ENCODE measurements around the gene ETNPPL.

The ETNPPL gene

DNA sequence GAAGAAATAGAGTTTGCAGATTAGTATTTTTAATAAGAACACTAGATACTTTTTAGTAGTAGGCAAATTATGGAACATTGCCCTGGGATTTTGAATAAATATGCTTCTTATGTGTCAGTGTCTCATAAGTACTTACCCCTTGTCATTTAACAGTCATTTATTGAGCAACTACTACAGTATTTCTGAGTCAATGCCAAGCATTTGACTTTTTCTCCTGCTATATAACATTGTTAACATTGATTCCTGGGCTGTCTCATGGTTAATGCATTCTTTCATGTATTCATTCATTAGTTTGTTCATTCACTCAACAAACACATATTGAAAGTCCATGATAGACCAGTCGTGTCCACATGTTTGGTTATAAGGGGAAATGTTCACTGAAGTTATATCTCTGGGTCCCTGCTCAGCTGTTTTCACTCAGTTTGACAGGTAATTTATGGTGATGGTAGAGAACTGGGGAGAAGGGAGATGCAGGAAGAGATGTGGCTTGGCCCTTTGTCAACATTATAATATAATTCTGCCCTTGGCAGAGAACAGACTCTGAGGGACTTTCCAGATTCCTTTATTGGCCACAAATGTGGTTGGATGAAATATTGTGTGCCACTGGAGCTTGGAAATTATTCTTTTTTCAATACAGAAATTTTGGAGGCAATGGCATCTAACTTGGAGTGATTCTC lies 62.6 kb downstream of the ETNPPL start:
- no peak for TF ChIP-seq CTCF (conservative IDR thresholded peaks at IDR 0.05)
- no peak overlapping the region for H3K27ac ChIP-seq

- no peak overlapping the region for H3K27ac ChIP-seq
- no peak for TF ChIP-seq ZFX (IDR thresholded peaks at IDR 0.05)
- TF ChIP-seq CTCF (conservative IDR thresholded peaks at IDR 0.05) = no peak
Measured at GRCh38 chr4:108696160-108696559, 66.7 kb downstream of the ETNPPL start.

DNA sequence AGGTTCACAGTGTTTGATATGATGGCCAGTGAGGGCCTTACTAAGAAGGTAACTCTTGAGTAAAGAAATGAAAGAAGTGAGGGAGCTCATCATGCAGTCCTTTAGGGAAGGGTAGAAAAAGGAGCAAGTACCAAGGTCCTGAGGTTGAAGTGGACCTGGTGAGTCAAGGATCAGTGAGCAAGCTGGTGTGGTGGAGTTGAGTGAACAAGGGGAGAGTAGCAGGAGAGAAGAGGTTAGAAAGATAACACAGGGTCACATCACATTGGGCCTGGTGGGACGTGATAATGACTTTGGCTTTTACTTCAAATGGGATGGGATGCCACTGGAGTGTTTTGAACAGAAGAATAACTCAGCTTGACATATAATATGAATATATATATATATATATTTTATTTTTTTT lies 67.8 kb downstream of the ETNPPL start:
- no peak overlapping the region for H3K27ac ChIP-seq
- TF ChIP-seq CTCF (conservative IDR thresholded peaks at IDR 0.05) = no peak
- no peak for TF ChIP-seq ZFX (IDR thresholded peaks at IDR 0.05)

- TF ChIP-seq ZFX (IDR thresholded peaks at IDR 0.05) = no peak
- TF ChIP-seq CTCF (conservative IDR thresholded peaks at IDR 0.05) = no peak
- H3K27ac ChIP-seq = no peak overlapping the region
Measured at GRCh38 chr4:108694423-108694822, 68.4 kb downstream of the ETNPPL start.

DNA sequence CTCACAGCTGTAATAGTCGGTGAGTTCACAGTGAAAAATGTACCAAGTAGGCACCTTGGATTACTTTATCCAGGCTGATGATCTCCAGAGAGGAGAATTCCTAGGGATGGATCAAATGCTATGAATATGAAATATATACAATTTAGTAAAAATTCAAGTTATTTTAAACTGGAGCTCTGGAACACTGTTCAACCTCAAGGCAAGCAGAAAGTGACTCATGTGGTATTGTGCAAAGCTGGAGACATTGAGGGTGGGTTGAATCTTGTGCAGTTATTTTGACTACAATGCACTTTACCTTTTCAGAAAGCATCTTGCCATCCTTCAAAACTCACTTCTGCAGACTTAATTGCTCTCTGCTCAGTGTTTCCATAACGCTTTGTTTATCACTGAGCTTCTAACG lies 69.0 kb downstream of the ETNPPL start:
- H3K27ac ChIP-seq = no peak overlapping the region
- TF ChIP-seq CTCF (conservative IDR thresholded peaks at IDR 0.05) (no peak), ZFX (IDR thresholded peaks at IDR 0.05) (no peak)

DNA sequence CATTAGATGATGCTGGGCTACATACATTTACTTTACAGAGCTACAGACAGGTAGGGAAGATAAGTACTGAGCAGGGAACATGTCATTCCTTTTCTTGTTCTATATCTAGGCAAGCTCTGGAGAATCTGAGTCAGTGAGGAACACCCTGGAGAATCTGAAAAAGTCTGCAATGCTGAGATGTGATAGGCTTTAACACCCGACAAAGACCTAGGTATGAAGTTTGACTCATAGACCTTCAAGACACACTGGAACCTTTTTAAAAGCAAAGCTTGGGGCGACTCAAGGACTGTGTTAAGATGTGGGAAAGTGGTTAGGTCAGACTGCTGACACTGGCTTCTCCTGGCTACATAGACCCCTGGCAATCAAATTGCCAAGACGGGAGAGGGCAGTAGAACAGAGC lies 69.6 kb downstream of the ETNPPL start:
- TF ChIP-seq CTCF (conservative IDR thresholded peaks at IDR 0.05) = no peak
- no peak for TF ChIP-seq ZFX (IDR thresholded peaks at IDR 0.05)
- H3K27ac ChIP-seq = no peak overlapping the region
